Tibial nerve (tissue), 4 donors: ENCODE data around the gene RIPOR3. TPM values are rescaled to one million over a fixed set of nuclear protein-coding genes. Genes with fewer than 3 reads are reported as not detected.

Experiments used
- DNase-seq, 2 donors: peaks; one replicate each; pipeline ENCODE4 v3.0.0-alpha.2; 2019; ENCODE audit warnings: low spot score in 2 of 2
- H3K27ac ChIP-seq, 4 donors: fragments of 200-600 bp; sonication (generic) in 3 of 4; one replicate each; pipeline ENCODE4 v1.5.1; 2017 to 2019; ENCODE audit warnings: mild to moderate bottlenecking in 1 of 4
- H3K27me3 ChIP-seq, 2 donors: fragments of 200-600 bp; sonication (generic) in 1 of 2; one replicate each; pipeline versions ENCODE4 v1.5.1 to v1.6.0; 2017 to 2019
- H3K36me3 ChIP-seq, 3 donors: fragments of 200-600 bp; sonication (generic); one replicate each; pipeline ENCODE4 v1.5.1; 2018 to 2019
- H3K4me1 ChIP-seq, 4 donors: fragments of 200-600 bp; sonication (generic) in 3 of 4; one replicate each; pipeline ENCODE4 v1.5.1; 2017 to 2019
- H3K4me3 ChIP-seq, 4 donors: fragments of 200-600 bp; sonication (generic) in 3 of 4; one replicate each; pipeline ENCODE4 v1.5.1; 2017 to 2019; ENCODE audit warnings: mild to moderate bottlenecking in 1 of 4, moderate library complexity in 1 of 4
- H3K9me3 ChIP-seq, 4 donors: fragments of 200-600 bp; sonication (generic) in 3 of 4; one replicate each; pipeline ENCODE4 v1.5.1; 2017 to 2019
- EP300 ChIP-seq, 2 donors: sonication (generic); formaldehyde crosslinking; IDR thresholded peaks; one replicate each; pipeline ENCODE4 v1.6.1; 2017; ENCODE audit warnings: antibody characterized with exemption in 2 of 2, mild to moderate bottlenecking in 1 of 2
- POLR2A ChIP-seq, 2 donors: fragments of 450-650 bp; IDR thresholded peaks; one replicate each; pipeline ENCODE4 v1.6.1; 2017; ENCODE audit warnings: antibody characterized with exemption in 2 of 2, mild to moderate bottlenecking in 2 of 2, moderate library complexity in 2 of 2
- WGBS, 2 donors: methylation state at CpG; one replicate each; pipeline ENCODE4 v1.1.5; 2018; 5-methylcytosine and 5-hydroxymethylcytosine counted together
- total RNA-seq, 4 donors: library from RNA; depleted of rRNA; stranded (reverse); fragments of >200 nt; gene quantifications; one replicate each; pipeline ENCODE4 v1.1.0, GENCODE V29; 2016
- TF ChIP-seq, protein P1 (sequence below), 5 experiments: fragments of 200-600 bp in 3 of 5; fragments of 450-650 bp in 2 of 5; sonication (generic) in 3 of 5; IDR thresholded peaks; one replicate each; pipeline ENCODE4 v1.5.1; 2016 to 2019; ENCODE audit warnings: antibody characterized with exemption in 5 of 5, mild to moderate bottlenecking in 3 of 5, moderate library complexity in 2 of 5

Gene RIPOR3
- total RNA-seq, 4 donors from 2014 or later, result 24.5 to 73.0 (median 35.5) TPM

DNA sequence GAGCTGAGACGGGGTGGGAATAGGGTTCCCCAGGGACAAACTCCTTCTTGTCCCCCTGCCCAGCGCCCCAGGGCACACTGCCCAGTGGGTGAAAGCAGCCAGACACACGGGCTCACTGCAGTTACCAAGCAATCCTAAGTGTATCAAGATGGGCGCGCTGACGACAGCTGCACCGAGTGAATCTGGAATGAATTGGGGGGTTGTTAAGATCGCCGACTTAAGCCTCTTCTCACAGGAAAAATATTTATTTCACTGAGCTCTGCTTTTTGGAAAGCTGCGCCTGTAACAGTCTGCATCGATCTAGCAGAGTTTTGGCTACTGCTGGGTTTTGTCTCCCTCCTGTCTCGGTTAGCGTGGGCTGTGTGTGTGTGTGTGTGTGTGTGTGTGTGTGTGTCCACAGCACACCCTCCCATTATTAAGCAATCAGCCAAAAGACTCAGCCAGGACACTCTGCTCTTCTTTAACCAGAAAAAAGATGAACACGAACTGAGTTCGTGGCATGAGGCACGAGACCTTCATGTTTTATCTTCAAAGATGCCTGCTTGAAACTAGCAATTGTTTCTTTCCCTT, 35.9 kb downstream of the RIPOR3 start:
- 30 to 35% methylated on average over 16 of the region's 16 CpGs for WGBS, 2 donors
- TF ChIP-seq, protein P1, sequence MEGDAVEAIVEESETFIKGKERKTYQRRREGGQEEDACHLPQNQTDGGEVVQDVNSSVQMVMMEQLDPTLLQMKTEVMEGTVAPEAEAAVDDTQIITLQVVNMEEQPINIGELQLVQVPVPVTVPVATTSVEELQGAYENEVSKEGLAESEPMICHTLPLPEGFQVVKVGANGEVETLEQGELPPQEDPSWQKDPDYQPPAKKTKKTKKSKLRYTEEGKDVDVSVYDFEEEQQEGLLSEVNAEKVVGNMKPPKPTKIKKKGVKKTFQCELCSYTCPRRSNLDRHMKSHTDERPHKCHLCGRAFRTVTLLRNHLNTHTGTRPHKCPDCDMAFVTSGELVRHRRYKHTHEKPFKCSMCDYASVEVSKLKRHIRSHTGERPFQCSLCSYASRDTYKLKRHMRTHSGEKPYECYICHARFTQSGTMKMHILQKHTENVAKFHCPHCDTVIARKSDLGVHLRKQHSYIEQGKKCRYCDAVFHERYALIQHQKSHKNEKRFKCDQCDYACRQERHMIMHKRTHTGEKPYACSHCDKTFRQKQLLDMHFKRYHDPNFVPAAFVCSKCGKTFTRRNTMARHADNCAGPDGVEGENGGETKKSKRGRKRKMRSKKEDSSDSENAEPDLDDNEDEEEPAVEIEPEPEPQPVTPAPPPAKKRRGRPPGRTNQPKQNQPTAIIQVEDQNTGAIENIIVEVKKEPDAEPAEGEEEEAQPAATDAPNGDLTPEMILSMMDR (IDR thresholded peaks at IDR 0.05), result no peak
- TF ChIP-seq POLR2A (IDR thresholded peaks at IDR 0.05) (no peak), EP300 (IDR thresholded peaks at IDR 0.05) (peak; percentile 15 to 85)
- DNase-seq, result peak; percentile 55 to 76
- Histone ChIP-seq H3K4me1 (peaks cover 0 to 29% (median 2%) of the 10 kb centered on the region in 4 donors), H3K36me3 (no peaks in the 10 kb centered on the region), H3K27ac (peak overlapping the region; percentile 28 to 87 (median 62)), H3K27me3 (no peaks in the 10 kb centered on the region), H3K9me3 (no peaks in the 10 kb centered on the region), H3K4me3 (peak overlapping the region in 2 of 4 donors; percentile 14 to 17)

DNA sequence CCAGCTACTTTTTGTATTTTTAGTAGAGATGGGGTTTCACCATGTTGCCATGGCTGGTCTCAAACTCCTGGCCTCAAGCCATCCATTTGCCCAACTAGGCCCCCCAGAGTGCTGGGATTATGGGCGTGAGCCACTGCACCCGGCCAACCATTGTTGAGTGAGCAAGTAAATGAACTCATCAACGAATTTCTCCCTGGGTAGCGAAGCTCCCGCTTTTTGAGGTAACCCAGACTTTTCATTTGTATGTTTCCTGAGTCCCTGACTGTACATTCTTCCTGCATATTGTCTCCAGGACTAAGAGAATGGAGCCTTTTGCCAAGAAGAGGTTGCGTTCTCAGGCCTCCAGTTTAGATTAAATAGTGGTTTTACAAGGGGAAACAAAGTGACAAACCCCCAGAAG, 36.4 kb downstream of the RIPOR3 start:
- no peak overlapping the region for H3K4me3 ChIP-seq
- DNase-seq, result no peak
- peak overlapping the region; percentile 28 to 87 (median 62) for H3K27ac ChIP-seq
- H3K27me3 ChIP-seq, result no peaks in the 10 kb centered on the region
- TF ChIP-seq, protein P1 (IDR thresholded peaks at IDR 0.05), result no peak
- TF ChIP-seq EP300 (IDR thresholded peaks at IDR 0.05) (no peak), POLR2A (IDR thresholded peaks at IDR 0.05) (no peak)
- no peaks in the 10 kb centered on the region for H3K36me3 ChIP-seq
- peaks cover 0 to 29% (median 2%) of the 10 kb centered on the region in 4 donors for H3K4me1 ChIP-seq
- H3K9me3 ChIP-seq, result no peaks in the 10 kb centered on the region
- 36 to 38% methylated on average over 6 of the region's 6 CpGs for WGBS, 2 donors

DNA sequence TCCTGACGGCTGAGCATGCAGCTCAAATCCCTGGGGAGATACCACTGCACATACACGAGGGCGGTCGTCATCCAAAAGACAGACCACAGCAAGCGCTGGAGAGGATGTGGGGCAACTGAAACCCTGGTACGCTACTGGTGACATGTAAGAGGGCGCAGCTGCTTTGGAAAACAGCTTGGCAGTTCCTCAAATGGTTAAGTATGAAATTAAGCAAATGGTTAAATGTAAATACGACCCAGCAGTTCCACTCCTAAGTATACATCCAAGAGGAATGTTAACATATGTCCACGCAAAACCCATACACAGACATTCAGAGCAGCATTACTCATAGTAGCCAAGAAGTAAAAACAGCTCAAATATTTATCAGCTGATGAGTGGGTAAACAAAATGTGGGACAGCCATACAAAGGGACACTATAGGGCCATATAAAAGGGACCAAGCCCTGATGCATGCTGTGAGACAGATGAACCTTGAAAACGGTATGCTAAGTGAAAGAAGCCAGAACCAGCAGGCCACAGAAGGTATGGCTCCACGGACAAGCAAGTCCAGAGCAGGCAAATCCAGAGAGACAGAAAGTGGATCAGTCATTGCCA, 38.5 kb downstream of the RIPOR3 start:
- DNase-seq, result no peak
- TF ChIP-seq, protein P1 (IDR thresholded peaks at IDR 0.05), result no peak
- no peak for TF ChIP-seq EP300 (IDR thresholded peaks at IDR 0.05)
- TF ChIP-seq POLR2A (IDR thresholded peaks at IDR 0.05), result no peak
- no peaks in the 10 kb centered on the region for H3K9me3 ChIP-seq
- no peaks in the 10 kb centered on the region for H3K36me3 ChIP-seq
- no peak overlapping the region for H3K4me3 ChIP-seq
- whole genome bisulfite sequencing, 2 donors, result 68 to 75% methylated on average over 11 of the region's 11 CpGs
- no peak overlapping the region for H3K27ac ChIP-seq
- H3K27me3 ChIP-seq, result no peaks in the 10 kb centered on the region
- H3K4me1 ChIP-seq, result peaks cover 0 to 23% (median 2%) of the 10 kb centered on the region in 4 donors

DNA sequence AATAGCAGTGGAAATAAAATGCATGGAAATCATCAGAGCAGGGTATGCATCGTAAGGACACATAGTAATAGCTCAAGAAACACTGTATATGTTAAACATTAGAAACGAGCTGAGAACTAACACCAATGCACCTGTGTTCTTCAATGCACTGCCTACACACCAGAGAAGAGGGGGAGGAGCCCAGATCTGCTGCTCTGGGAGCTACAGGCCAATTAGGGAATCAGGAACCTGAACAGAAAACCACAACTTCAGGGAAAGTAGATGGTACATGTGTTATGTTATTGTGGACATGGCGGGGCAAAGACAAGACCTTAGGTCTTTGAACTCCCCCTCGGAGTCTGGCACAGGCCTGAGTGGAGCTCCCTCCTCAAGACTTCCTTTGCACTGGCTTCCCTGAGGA, 39.7 kb downstream of the RIPOR3 start:
- H3K27me3 ChIP-seq, result no peaks in the 10 kb centered on the region
- H3K4me1 ChIP-seq, result peaks cover 0 to 24% (median 2%) of the 10 kb centered on the region in 4 donors
- WGBS, 2 donors, result 87 to 90% methylated on average over 4 of the region's 4 CpGs
- H3K27ac ChIP-seq, result no peak overlapping the region
- no peaks in the 10 kb centered on the region for H3K9me3 ChIP-seq
- TF ChIP-seq EP300 (IDR thresholded peaks at IDR 0.05) (no peak), POLR2A (IDR thresholded peaks at IDR 0.05) (no peak)
- TF ChIP-seq, protein P1 (IDR thresholded peaks at IDR 0.05), result no peak
- H3K36me3 ChIP-seq, result no peaks in the 10 kb centered on the region
- no peak for DNase-seq
- H3K4me3 ChIP-seq, result no peak overlapping the region

DNA sequence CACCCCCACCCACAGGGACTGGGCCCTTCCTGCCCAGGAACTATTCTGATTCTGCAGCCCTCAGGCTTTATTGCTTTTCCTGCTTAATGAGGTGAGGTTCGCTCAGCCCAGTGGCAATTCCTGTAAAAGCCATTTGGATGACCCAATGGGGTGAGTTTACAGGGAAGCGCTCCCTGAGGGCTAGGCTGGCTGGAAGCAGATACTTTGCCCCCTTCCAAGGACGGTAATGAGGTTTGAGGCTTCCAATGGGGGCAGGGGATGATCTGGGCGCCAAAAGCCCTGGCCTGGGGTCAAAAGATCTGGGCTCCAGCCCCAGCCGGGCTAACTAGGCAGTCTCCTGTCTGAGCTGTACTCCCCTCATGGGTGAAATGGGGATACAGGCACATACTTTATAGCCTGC, 41.8 kb downstream of the RIPOR3 start:
- H3K27ac ChIP-seq, result peak overlapping the region in 1 of 4 donors; percentile 18
- 53 to 63% methylated on average over 5 of the region's 5 CpGs for WGBS, 2 donors
- no peaks in the 10 kb centered on the region for H3K36me3 ChIP-seq
- H3K9me3 ChIP-seq, result no peaks in the 10 kb centered on the region
- H3K4me1 ChIP-seq, result peaks cover 0 to 11% (median 0%) of the 10 kb centered on the region in 4 donors
- DNase-seq, result no peak
- no peaks in the 10 kb centered on the region for H3K27me3 ChIP-seq
- TF ChIP-seq EP300 (IDR thresholded peaks at IDR 0.05) (peak in 1 of 2 donors; percentile 54), POLR2A (IDR thresholded peaks at IDR 0.05) (no peak)
- H3K4me3 ChIP-seq, result no peak overlapping the region
